Lower leg skin (tissue), 4 donors: ENCODE measurements around the gene PUS1. TPM values are rescaled to one million over a fixed set of nuclear protein-coding genes. Genes with fewer than 3 reads are reported as not detected.

Experiments
- DNase-seq, 2 donors: peaks; one replicate each; pipeline ENCODE4 v3.0.0-alpha.2; 2019; ENCODE audit warnings: low spot score in 2 of 2
- H3K4me3 ChIP-seq: fragments of 200-600 bp; sonication (generic); 2 replicates; pipeline ENCODE4 v1.5.1; 2017; ENCODE audit warnings: mild to moderate bottlenecking, low read depth; ENCODE audit not compliant: poor library complexity, severe bottlenecking
- CTCF ChIP-seq, 3 donors: fragments of 450-650 bp; IDR thresholded peaks; one replicate each; pipeline ENCODE4 v1.5.1; 2016; ENCODE audit warnings: antibody characterized with exemption in 3 of 3, mild to moderate bottlenecking in 3 of 3, moderate library complexity in 2 of 3
- POLR2A ChIP-seq, 2 donors: fragments of 450-650 bp; IDR thresholded peaks; one replicate each; pipeline ENCODE4 v1.6.1; 2016 to 2017; ENCODE audit warnings: antibody characterized with exemption in 2 of 2, mild to moderate bottlenecking in 1 of 2, moderate library complexity in 1 of 2
- WGBS, 2 donors: methylation state at CpG; one replicate each; pipeline ENCODE4 v1.1.5; 2018; 5-methylcytosine and 5-hydroxymethylcytosine counted together
- intact Hi-C: fragments of 100-400 bp; cut with DNase I; formaldehyde crosslinking; loops from one replicate; pipeline ENCODE4 v1.15.0; 2023; ENCODE audit warnings: low total_unique reads
- total RNA-seq, 4 donors: library from RNA; depleted of rRNA; stranded (reverse); fragments of >200 nt; gene quantifications; one replicate each; pipeline ENCODE4 v1.1.0, GENCODE V29; 2016

The PUS1 gene
- total RNA-seq, 4 donors from 2014 or later = 8.3 to 36.4 (median 19.0) TPM

GRCh38 chr12:131971226-131971625 lies 42.1 kb downstream of the PUS1 start:
- TF ChIP-seq CTCF (IDR thresholded peaks at IDR 0.05) (no peak), POLR2A (IDR thresholded peaks at IDR 0.05) (no peak)
- intact Hi-C loops = no loop called here

GRCh38 chr12:131975228-131975627 lies 46.2 kb downstream of the PUS1 start:
- TF ChIP-seq POLR2A (IDR thresholded peaks at IDR 0.05) = no peak
- no peak for TF ChIP-seq CTCF (IDR thresholded peaks at IDR 0.05)
- H3K4me3 ChIP-seq = no peak overlapping the region
- peak in 1 of 2 donors; percentile 64 for DNase-seq
- intact Hi-C loops = no loop called here
- 89 to 97% methylated on average over 8 of the region's 8 CpGs for WGBS, 2 donors

More at GRCh38 chr12:131971226-131971625, 42.1 kb downstream of the PUS1 start:
- DNase-seq = no peak
- H3K4me3 ChIP-seq = no peak overlapping the region
- WGBS, 2 donors = 41 to 48% methylated on average over 1 of the region's 1 CpG

GRCh38 chr12:131979606-131980005 lies 50.5 kb downstream of the PUS1 start:
- intact Hi-C loops = no loop called here
- DNase-seq = peak in 1 of 2 donors; percentile 28
- no peak for TF ChIP-seq CTCF (IDR thresholded peaks at IDR 0.05)
- WGBS, 2 donors = 87 to 90% methylated on average over 12 of the region's 12 CpGs
- no peak overlapping the region for H3K4me3 ChIP-seq

GRCh38 chr12:131980263-131980662 lies 51.2 kb downstream of the PUS1 start:
- TF ChIP-seq CTCF (IDR thresholded peaks at IDR 0.05) (no peak), POLR2A (IDR thresholded peaks at IDR 0.05) (no peak)
- intact Hi-C loops = no loop called here
- 77 to 87% methylated on average over 3 of the region's 3 CpGs for WGBS, 2 donors
- no peak overlapping the region for H3K4me3 ChIP-seq
- no peak for DNase-seq

GRCh38 chr12:131981388-131981787 lies 52.3 kb downstream of the PUS1 start:
- intact Hi-C loops = no loop called here
- TF ChIP-seq CTCF (IDR thresholded peaks at IDR 0.05) (no peak), POLR2A (IDR thresholded peaks at IDR 0.05) (no peak)
- 94 to 98% methylated on average over 10 of the region's 10 CpGs for WGBS, 2 donors
- no peak overlapping the region for H3K4me3 ChIP-seq
- DNase-seq = peak in 1 of 2 donors; percentile 54

- peak in 1 of 2 donors; percentile 53 for DNase-seq
- H3K4me3 ChIP-seq = no peak overlapping the region
- intact Hi-C loops = no loop called here
- TF ChIP-seq POLR2A (IDR thresholded peaks at IDR 0.05) (no peak), CTCF (IDR thresholded peaks at IDR 0.05) (no peak)
- 92 to 97% methylated on average over 17 of the region's 17 CpGs for WGBS, 2 donors
Observed at GRCh38 chr12:131982041-131982440, 53.0 kb downstream of the PUS1 start.
